Suppressor macrophage treated with lipopolysaccharide for 1 hour (primary cell): Measurements from ENCODE around the gene APLNR.

ENCODE experiments used
- DNase-seq, 3 donors: peaks; one replicate each; pipeline ENCODE4 v3.0.0-alpha.2; 2020 to 2022

The APLNR gene

GRCh38 chr11:57214494-57214893 is 22.6 kb downstream of the APLNR start:
- DNase-seq = no peak

GRCh38 chr11:57214098-57214417 is 23.0 kb downstream of the APLNR start:
- no peak for DNase-seq

GRCh38 chr11:57213342-57214097 is 23.5 kb downstream of the APLNR start:
- peak; percentile 31 to 39 (median 34) for DNase-seq

- no peak for DNase-seq
Observed at GRCh38 chr11:57210781-57211180, 26.3 kb downstream of the APLNR start.

- DNase-seq = no peak
Observed at GRCh38 chr11:57207168-57207567, 29.9 kb downstream of the APLNR start.

- DNase-seq = no peak
Observed at GRCh38 chr11:57205041-57205641, 31.9 kb downstream of the APLNR start.

GRCh38 chr11:57203882-57204480 is 33.1 kb downstream of the APLNR start:
- DNase-seq = no peak

- DNase-seq = no peak
Observed at GRCh38 chr11:57203359-57203758, 33.7 kb downstream of the APLNR start.

- DNase-seq = no peak
Observed at GRCh38 chr11:57202281-57202680, 34.8 kb downstream of the APLNR start.

- no peak for DNase-seq
Observed at GRCh38 chr11:57200917-57201316, 36.1 kb downstream of the APLNR start.

- no peak for DNase-seq
Observed at GRCh38 chr11:57199330-57199729, 37.7 kb downstream of the APLNR start.

- DNase-seq = no peak
Observed at GRCh38 chr11:57197762-57198161, 39.3 kb downstream of the APLNR start.

GRCh38 chr11:57196596-57196995 is 40.5 kb downstream of the APLNR start:
- DNase-seq = no peak

GRCh38 chr11:57192316-57192715 is 44.7 kb downstream of the APLNR start:
- DNase-seq = peak in 1 of 3 donors; percentile 20

GRCh38 chr11:57191311-57192219 is 45.5 kb downstream of the APLNR start:
- peak in 1 of 3 donors; percentile 10 for DNase-seq

- DNase-seq = no peak
Observed at GRCh38 chr11:57190548-57190947, 46.5 kb downstream of the APLNR start.
